ENCODE results near the gene PCYT2. TPM values are rescaled to one million over a fixed set of nuclear protein-coding genes. Genes with fewer than 3 reads are reported as not detected.

The PCYT2 gene
- total RNA-seq, 1 donor from 2014 or later: 6.8 TPM

GRCh38 chr17:81854974-81855774 lies 56.0 kb downstream of the PCYT2 start:
- Histone ChIP-seq H3K36me3 (no peaks in the 10 kb centered on the region), H3K9ac (no peak overlapping the region), H3K79me2 (ENCODE audit: low read depth) (peaks cover 40% of the 10 kb centered on the region), H3K4me1 (peaks cover 7% of the 10 kb centered on the region), H2AFZ (replicated peaks) (no peak overlapping the region), H3K4me3 (no peak overlapping the region), H3K4me2 (no peak overlapping the region), H3K9me3 (ENCODE audit: low read depth) (no peaks in the 10 kb centered on the region), H4K20me1 (ENCODE audit: low read depth) (peaks cover 30% of the 10 kb centered on the region), H3F3A (ENCODE audit: low read depth) (peaks cover 16% of the 10 kb centered on the region), H3K27ac (no peak overlapping the region), H3K27me3 (no peaks in the 10 kb centered on the region)
- Mint-ChIP-seq H3K9me3 (no peaks in the 10 kb centered on the region), H3K27me3 (ENCODE audit: insufficient read depth, low read depth) (peaks cover 2% of the 10 kb centered on the region), H3K4me3 (no peak overlapping the region), H3K36me3 (peaks cover 20% of the 10 kb centered on the region), H3K4me1 (peaks cover 10% of the 10 kb centered on the region), H3K27ac (no peak overlapping the region)
- DNase-seq (ENCODE audit: low spot score): no peak
- TF ChIP-seq CTCF (IDR thresholded peaks at IDR 0.05): peak; percentile 23
- TF ChIP-seq EZH2phosphoT487 (IDR thresholded peaks at IDR 0.05): no peak

GRCh38 chr17:81852237-81852636 lies 59.0 kb downstream of the PCYT2 start:
- Histone ChIP-seq H3K9me3 (ENCODE audit: low read depth) (no peaks in the 10 kb centered on the region), H4K20me1 (ENCODE audit: low read depth) (peaks cover 6% of the 10 kb centered on the region), H3K27ac (no peak overlapping the region), H3K27me3 (no peaks in the 10 kb centered on the region), H3F3A (ENCODE audit: low read depth) (peaks cover 5% of the 10 kb centered on the region), H2AFZ (replicated peaks) (no peak overlapping the region), H3K4me2 (no peak overlapping the region), H3K4me1 (no peaks in the 10 kb centered on the region), H3K36me3 (no peaks in the 10 kb centered on the region), H3K4me3 (no peak overlapping the region), H3K9ac (no peak overlapping the region), H3K79me2 (ENCODE audit: low read depth) (peaks cover 10% of the 10 kb centered on the region)
- Mint-ChIP-seq H3K4me3 (no peak overlapping the region), H3K27me3 (ENCODE audit: insufficient read depth, low read depth) (peaks cover 4% of the 10 kb centered on the region), H3K27ac (peak overlapping the region; percentile 14), H3K9me3 (no peaks in the 10 kb centered on the region), H3K36me3 (peaks cover 10% of the 10 kb centered on the region), H3K4me1 (no peaks in the 10 kb centered on the region)
- TF ChIP-seq CTCF (IDR thresholded peaks at IDR 0.05) (no peak), EZH2 (IDR thresholded peaks at IDR 0.05) (no peak), EZH2phosphoT487 (IDR thresholded peaks at IDR 0.05) (no peak)
- no peak for DNase-seq (ENCODE audit: low spot score)

- no peak for TF ChIP-seq EZH2phosphoT487 (IDR thresholded peaks at IDR 0.05)
- no peak for TF ChIP-seq CTCF (IDR thresholded peaks at IDR 0.05)
- TF ChIP-seq EZH2 (IDR thresholded peaks at IDR 0.05): no peak
- Mint-ChIP-seq H3K9me3 (no peaks in the 10 kb centered on the region), H3K36me3 (peaks cover 11% of the 10 kb centered on the region), H3K4me1 (no peaks in the 10 kb centered on the region), H3K27ac (no peak overlapping the region), H3K27me3 (ENCODE audit: insufficient read depth, low read depth) (peaks cover 6% of the 10 kb centered on the region), H3K4me3 (no peak overlapping the region)
- no peak overlapping the region for H3K4me2 ChIP-seq
- no peak overlapping the region for H3K9ac ChIP-seq
- H3K27ac ChIP-seq: no peak overlapping the region
- H3K9me3 ChIP-seq (ENCODE audit: low read depth): no peaks in the 10 kb centered on the region
- no peaks in the 10 kb centered on the region for H3K36me3 ChIP-seq
- no peak overlapping the region for H2AFZ ChIP-seq (replicated peaks)
- no peaks in the 10 kb centered on the region for H3K27me3 ChIP-seq
- peaks cover 2% of the 10 kb centered on the region for H3K79me2 ChIP-seq (ENCODE audit: low read depth)
- peaks cover 4% of the 10 kb centered on the region for H4K20me1 ChIP-seq (ENCODE audit: low read depth)
- H3F3A ChIP-seq (ENCODE audit: low read depth): no peaks in the 10 kb centered on the region
- no peak for DNase-seq (ENCODE audit: low spot score)
- H3K4me1 ChIP-seq: no peaks in the 10 kb centered on the region
- no peak overlapping the region for H3K4me3 ChIP-seq
Measured at GRCh38 chr17:81851423-81851822, 59.8 kb downstream of the PCYT2 start.

Other genes with a start within 250 kb of the PCYT2 start
- 11.9 and 51.4 TPM in 2 replicates for gene OXLD1, start 244.8 kb downstream of the PCYT2 start, total RNA-seq (ENCODE audit: low replicate concordance)
- 22.4 and 27.8 TPM in 2 replicates for gene CCDC137, start 244.7 kb downstream of the PCYT2 start, total RNA-seq (ENCODE audit: low replicate concordance)
- 31.2 and 40.3 TPM in 2 replicates for gene ARL16, start 227.6 kb downstream of the PCYT2 start, total RNA-seq (ENCODE audit: low replicate concordance)
- gene HGS, start 227.4 kb downstream of the PCYT2 start, total RNA-seq (ENCODE audit: low replicate concordance): 46.2 and 79.3 TPM in 2 replicates
- gene MRPL12, start 208.0 kb downstream of the PCYT2 start, total RNA-seq (ENCODE audit: low replicate concordance): 13.2 and 30.9 TPM in 2 replicates
- 9.1 and 29.3 TPM in 2 replicates for gene SLC25A10, start 199.1 kb downstream of the PCYT2 start, total RNA-seq (ENCODE audit: low replicate concordance)
- not detected in 2 replicates for gene GCGR, start 107.2 kb downstream of the PCYT2 start, total RNA-seq (ENCODE audit: low replicate concordance)
- gene MCRIP1, start 78.1 kb downstream of the PCYT2 start, total RNA-seq (ENCODE audit: low replicate concordance): 45.6 and 110 TPM in 2 replicates
- gene PPP1R27, start 76.3 kb downstream of the PCYT2 start, total RNA-seq (ENCODE audit: low replicate concordance): 0.12 TPM in 1 of 2 replicates, not detected in the other
- 203 and 344 TPM in 2 replicates for gene P4HB, start 50.9 kb downstream of the PCYT2 start, total RNA-seq (ENCODE audit: low replicate concordance)
- gene ARHGDIA, start 40.1 kb downstream of the PCYT2 start, total RNA-seq (ENCODE audit: low replicate concordance): 25.1 and 47.9 TPM in 2 replicates
- 140 and 156 TPM in 2 replicates for gene ALYREF, start 19.8 kb downstream of the PCYT2 start, total RNA-seq (ENCODE audit: low replicate concordance)
- 100 and 220 TPM in 2 replicates for gene ANAPC11, start 19.7 kb downstream of the PCYT2 start, total RNA-seq (ENCODE audit: low replicate concordance)
- gene NPB, start 9.2 kb downstream of the PCYT2 start, total RNA-seq (ENCODE audit: low replicate concordance): 2.8 TPM in 1 of 2 replicates, not detected in the other
- 5.1 and 15.2 TPM in 2 replicates for gene SIRT7, start 6.8 kb upstream of the PCYT2 start, total RNA-seq (ENCODE audit: low replicate concordance)
- gene MAFG, start 16.3 kb upstream of the PCYT2 start, total RNA-seq (ENCODE audit: low replicate concordance): 8.1 and 12.9 TPM in 2 replicates
- gene PYCR1, start 25.9 kb upstream of the PCYT2 start, total RNA-seq (ENCODE audit: low replicate concordance): 32.6 and 72.2 TPM in 2 replicates
- gene MYADML2, start 35.8 kb upstream of the PCYT2 start, total RNA-seq (ENCODE audit: low replicate concordance): 0.11 TPM in 1 of 2 replicates, not detected in the other
- 0.25 TPM in 1 of 2 replicates, not detected in the other for gene NOTUM, start 49.8 kb upstream of the PCYT2 start, total RNA-seq (ENCODE audit: low replicate concordance)
- gene ASPSCR1, start 66.2 kb upstream of the PCYT2 start, total RNA-seq (ENCODE audit: low replicate concordance): 13.1 and 40.9 TPM in 2 replicates
- 53.0 and 85.0 TPM in 2 replicates for gene CENPX, start 111.5 kb upstream of the PCYT2 start, total RNA-seq (ENCODE audit: low replicate concordance)
- gene LRRC45, start 111.9 kb upstream of the PCYT2 start, total RNA-seq (ENCODE audit: low replicate concordance): 15.4 and 46.7 TPM in 2 replicates
- 31.6 and 81.2 TPM in 2 replicates for gene RAC3, start 120.3 kb upstream of the PCYT2 start, total RNA-seq (ENCODE audit: low replicate concordance)
- 36.5 and 64.9 TPM in 2 replicates for gene DCXR, start 126.3 kb upstream of the PCYT2 start, total RNA-seq (ENCODE audit: low replicate concordance)
- gene RFNG, start 140.4 kb upstream of the PCYT2 start, total RNA-seq (ENCODE audit: low replicate concordance): 13.6 and 41.0 TPM in 2 replicates
- 86.6 and 174 TPM in 2 replicates for gene GPS1, start 140.5 kb upstream of the PCYT2 start, total RNA-seq (ENCODE audit: low replicate concordance)
- 54.5 and 76.6 TPM in 2 replicates for gene DUS1L, start 154.4 kb upstream of the PCYT2 start, total RNA-seq (ENCODE audit: low replicate concordance)
- 77.9 and 266 TPM in 2 replicates for gene FASN, start 186.8 kb upstream of the PCYT2 start, total RNA-seq (ENCODE audit: low replicate concordance)

Data from neural progenitor cell (in vitro differentiated cells).